ENCODE results near the gene TPK1. TPM values are rescaled to one million over a fixed set of nuclear protein-coding genes. Genes with fewer than 3 reads are reported as not detected.
"Not testable (repeated sequence)": the region's sequence is repeated elsewhere in the genome, so short reads cannot be mapped to it uniquely, and the experiment has no call there.

The TPK1 gene
- total and polyA plus RNA-seq, 4 donors = 5.3 to 16.8 (median 15.9) TPM

DNA sequence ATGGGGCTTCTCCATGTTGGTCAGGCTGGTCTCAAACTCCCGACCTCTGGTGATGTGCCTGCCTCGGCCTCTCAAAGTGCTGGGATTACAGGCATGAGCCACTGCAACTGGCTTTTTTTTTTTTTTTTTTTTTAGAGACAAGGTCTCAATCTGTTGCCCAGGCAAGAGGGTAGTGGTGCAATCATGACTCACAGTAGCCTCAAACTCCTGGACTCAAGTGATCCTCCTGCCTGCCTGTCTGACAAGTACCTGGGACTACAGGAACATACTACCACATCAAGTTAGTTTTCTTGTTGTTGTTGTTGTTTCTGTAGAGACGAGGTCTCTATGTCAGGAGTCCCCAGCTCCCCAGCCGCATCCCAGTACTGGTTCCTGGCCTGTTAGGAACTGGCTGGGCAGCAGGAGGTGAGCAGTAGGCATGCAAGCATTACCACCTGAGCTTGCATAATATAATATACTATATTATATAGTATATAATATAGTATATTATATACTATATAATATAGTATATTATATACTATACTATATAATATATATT, 55.7 kb downstream of the TPK1 start:
- Histone ChIP-seq H3K27me3 (ENCODE audit: control insufficient read depth in 3 of 3, insufficient read depth in 3 of 3, low read length in 2 of 3) (no peaks in the 10 kb centered on the region), H3K4me1 (ENCODE audit: control insufficient read depth in 5 of 5, insufficient read depth in 5 of 5, low read length in 5 of 5) (no peaks in the 10 kb centered on the region), H3K9ac (ENCODE audit: insufficient read depth in 1 of 2, low read length in 2 of 2) (no peak overlapping the region), H3K27ac (ENCODE audit: low read depth in 1 of 2, low read length in 1 of 2) (no peak overlapping the region), H3K36me3 (ENCODE audit: control insufficient read depth in 4 of 4, insufficient read depth in 4 of 4, low read length in 4 of 4) (no peaks in the 10 kb centered on the region), H3K4me3 (no peak overlapping the region), H3K9me3 (ENCODE audit: control insufficient read depth in 4 of 4, insufficient read depth in 3 of 4, low read length in 3 of 4) (no peaks in the 10 kb centered on the region)
- ATAC-seq (ENCODE audit: insufficient read depth, low FRiP score) (no peak), DNase-seq (no peak)
- TF ChIP-seq, protein P1, sequence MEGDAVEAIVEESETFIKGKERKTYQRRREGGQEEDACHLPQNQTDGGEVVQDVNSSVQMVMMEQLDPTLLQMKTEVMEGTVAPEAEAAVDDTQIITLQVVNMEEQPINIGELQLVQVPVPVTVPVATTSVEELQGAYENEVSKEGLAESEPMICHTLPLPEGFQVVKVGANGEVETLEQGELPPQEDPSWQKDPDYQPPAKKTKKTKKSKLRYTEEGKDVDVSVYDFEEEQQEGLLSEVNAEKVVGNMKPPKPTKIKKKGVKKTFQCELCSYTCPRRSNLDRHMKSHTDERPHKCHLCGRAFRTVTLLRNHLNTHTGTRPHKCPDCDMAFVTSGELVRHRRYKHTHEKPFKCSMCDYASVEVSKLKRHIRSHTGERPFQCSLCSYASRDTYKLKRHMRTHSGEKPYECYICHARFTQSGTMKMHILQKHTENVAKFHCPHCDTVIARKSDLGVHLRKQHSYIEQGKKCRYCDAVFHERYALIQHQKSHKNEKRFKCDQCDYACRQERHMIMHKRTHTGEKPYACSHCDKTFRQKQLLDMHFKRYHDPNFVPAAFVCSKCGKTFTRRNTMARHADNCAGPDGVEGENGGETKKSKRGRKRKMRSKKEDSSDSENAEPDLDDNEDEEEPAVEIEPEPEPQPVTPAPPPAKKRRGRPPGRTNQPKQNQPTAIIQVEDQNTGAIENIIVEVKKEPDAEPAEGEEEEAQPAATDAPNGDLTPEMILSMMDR (IDR thresholded peaks at IDR 0.05; ENCODE audit: control extremely low read depth, extremely low read depth) = no peak
- WGBS, 2 donors = 97% methylated on average over 4 of the region's 4 CpGs

DNA sequence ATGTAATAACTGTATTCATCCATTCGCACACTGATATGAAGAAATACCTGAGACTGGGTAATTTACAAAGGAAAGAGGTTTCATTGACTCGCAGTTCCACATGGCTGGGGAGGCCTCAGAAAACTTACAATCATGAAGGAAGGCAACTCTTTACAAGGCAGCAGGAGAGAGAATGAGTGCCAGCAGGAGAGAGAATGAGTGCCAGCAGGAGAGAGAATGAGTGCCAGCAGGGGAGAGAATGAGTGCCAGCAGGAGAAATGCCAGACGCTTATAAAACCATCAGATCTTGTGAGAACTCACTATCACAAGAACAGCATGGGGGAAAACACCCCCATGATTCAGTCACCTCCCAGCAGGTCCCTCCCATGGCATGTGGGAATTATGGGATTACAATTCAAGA, 58.0 kb downstream of the TPK1 start:
- not testable (repeated sequence) for H3K27ac ChIP-seq (ENCODE audit: low read depth in 1 of 2, low read length in 1 of 2); H3K27me3 ChIP-seq (ENCODE audit: control insufficient read depth in 3 of 3, insufficient read depth in 3 of 3, low read length in 2 of 3); ATAC-seq (ENCODE audit: insufficient read depth, low FRiP score); H3K4me1 ChIP-seq (ENCODE audit: control insufficient read depth in 5 of 5, insufficient read depth in 5 of 5, low read length in 5 of 5); DNase-seq; H3K9ac ChIP-seq (ENCODE audit: insufficient read depth in 1 of 2, low read length in 2 of 2); H3K4me3 ChIP-seq; H3K9me3 ChIP-seq (ENCODE audit: control insufficient read depth in 4 of 4, insufficient read depth in 3 of 4, low read length in 3 of 4); H3K36me3 ChIP-seq (ENCODE audit: control insufficient read depth in 4 of 4, insufficient read depth in 4 of 4, low read length in 4 of 4)
- 93 to 98% methylated on average over 3 of the region's 3 CpGs for WGBS, 2 donors

DNA sequence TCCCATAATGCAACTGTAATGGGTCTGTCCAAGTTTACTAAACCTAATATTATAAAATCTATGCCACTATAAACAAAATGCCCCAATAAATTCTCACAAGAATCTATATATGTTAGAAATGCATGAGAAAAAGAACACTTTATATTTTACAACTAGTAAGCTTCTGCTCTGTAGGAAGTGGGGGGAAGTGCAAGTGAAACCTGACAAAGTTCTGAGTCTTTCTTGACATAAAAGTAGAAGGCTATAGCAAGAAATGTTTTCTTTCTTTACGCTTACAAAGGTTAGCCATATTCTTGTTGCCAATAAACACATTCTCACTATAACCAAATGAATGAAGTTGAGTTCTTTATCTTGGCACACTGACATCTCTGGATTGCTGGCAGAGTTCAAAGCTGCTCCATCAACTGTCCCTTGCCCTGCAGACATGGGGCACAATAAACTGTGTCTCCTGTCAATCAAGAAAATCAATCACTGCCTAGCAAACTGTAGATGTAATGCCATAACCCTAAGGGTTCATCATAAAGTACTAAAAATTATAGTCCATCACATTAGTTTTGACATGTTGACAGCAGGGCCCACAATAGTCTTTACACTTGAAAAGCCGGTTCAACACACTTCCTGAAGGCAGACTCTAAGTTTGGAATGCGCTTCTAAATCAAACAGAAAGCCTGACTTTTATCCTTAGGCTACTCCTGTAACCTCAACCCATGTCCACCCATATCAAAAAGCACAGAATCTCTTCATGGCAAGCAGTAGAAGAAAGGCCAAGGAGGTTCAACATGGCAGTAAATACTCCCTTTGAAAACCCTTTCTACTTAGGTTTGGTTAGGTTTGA, 58.6 kb downstream of the TPK1 start:
- ATAC-seq (ENCODE audit: insufficient read depth, low FRiP score) = no peak

DNA sequence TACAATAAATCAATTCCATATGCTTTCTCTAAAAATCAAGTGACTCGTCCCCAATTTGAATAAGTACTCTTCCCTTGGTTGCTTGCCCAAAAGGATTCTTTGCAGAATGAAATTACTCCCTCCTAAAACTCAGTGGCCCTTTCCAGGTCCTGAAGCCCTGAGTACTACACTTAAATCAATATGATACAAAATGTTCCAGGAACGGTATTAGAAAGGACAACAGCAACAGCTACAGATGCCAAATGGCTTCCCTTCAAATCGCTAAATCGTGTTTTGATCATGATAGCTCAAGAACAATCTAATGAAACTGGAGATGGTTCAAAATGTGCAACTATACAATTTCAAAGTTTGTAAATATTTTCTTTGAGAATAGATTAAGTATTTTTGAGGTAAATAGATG, 59.4 kb downstream of the TPK1 start:
- no peak overlapping the region for H3K9ac ChIP-seq (ENCODE audit: insufficient read depth in 1 of 2, low read length in 2 of 2)

More for the DNA sequence above, 58.6 kb downstream of the TPK1 start:
- TF ChIP-seq, protein P1 (IDR thresholded peaks at IDR 0.05; ENCODE audit: control extremely low read depth, extremely low read depth) = no peak
- H3K9me3 ChIP-seq (ENCODE audit: control insufficient read depth in 4 of 4, insufficient read depth in 3 of 4, low read length in 3 of 4) = no peaks in the 10 kb centered on the region
- no peak for DNase-seq
- H3K4me3 ChIP-seq = no peak overlapping the region
- H3K27me3 ChIP-seq (ENCODE audit: control insufficient read depth in 3 of 3, insufficient read depth in 3 of 3, low read length in 2 of 3) = no peaks in the 10 kb centered on the region
- H3K4me1 ChIP-seq (ENCODE audit: control insufficient read depth in 5 of 5, insufficient read depth in 5 of 5, low read length in 5 of 5) = no peaks in the 10 kb centered on the region
- H3K27ac ChIP-seq (ENCODE audit: low read depth in 1 of 2, low read length in 1 of 2) = no peak overlapping the region
- H3K36me3 ChIP-seq (ENCODE audit: control insufficient read depth in 4 of 4, insufficient read depth in 4 of 4, low read length in 4 of 4) = no peaks in the 10 kb centered on the region
- WGBS, 2 donors = 76 to 81% methylated on average over 3 of the region's 3 CpGs
- no peak overlapping the region for H3K9ac ChIP-seq (ENCODE audit: insufficient read depth in 1 of 2, low read length in 2 of 2)

More for the DNA sequence above, 59.4 kb downstream of the TPK1 start:
- Histone ChIP-seq H3K36me3 (ENCODE audit: control insufficient read depth in 4 of 4, insufficient read depth in 4 of 4, low read length in 4 of 4) (no peaks in the 10 kb centered on the region), H3K4me3 (no peak overlapping the region), H3K4me1 (ENCODE audit: control insufficient read depth in 5 of 5, insufficient read depth in 5 of 5, low read length in 5 of 5) (no peaks in the 10 kb centered on the region), H3K9me3 (ENCODE audit: control insufficient read depth in 4 of 4, insufficient read depth in 3 of 4, low read length in 3 of 4) (no peaks in the 10 kb centered on the region), H3K27me3 (ENCODE audit: control insufficient read depth in 3 of 3, insufficient read depth in 3 of 3, low read length in 2 of 3) (no peaks in the 10 kb centered on the region), H3K27ac (ENCODE audit: low read depth in 1 of 2, low read length in 1 of 2) (no peak overlapping the region)
- ATAC-seq (ENCODE audit: insufficient read depth, low FRiP score) (no peak), DNase-seq (no peak)
- TF ChIP-seq, protein P1 (IDR thresholded peaks at IDR 0.05; ENCODE audit: control extremely low read depth, extremely low read depth) = no peak
- 74 to 87% methylated on average over 4 of the region's 4 CpGs for WGBS, 2 donors

Data from lung (tissue), 12 donors.